HepG2 (cell line): ENCODE data around the gene ATP13A2. TPM values are rescaled to one million over a fixed set of nuclear protein-coding genes. Genes with fewer than 3 reads are reported as not detected.

Source experiments
- BCLAF1 ChIP-seq: fragments of 450-650 bp; IDR thresholded peaks from 2 replicates; pipeline ENCODE4 v1.6.1; 2017; ENCODE audit warnings: mild to moderate bottlenecking
- KMT2B ChIP-seq: IDR thresholded peaks from 2 replicates; pipeline ENCODE4 v1.6.1; 2016; ENCODE audit warnings: missing genetic modification reagents, missing compliant biosample characterization
- NR2F6 ChIP-seq, 2 experiments: IDR thresholded peaks; 2 replicates each; pipeline ENCODE4 v1.6.1; 2016; ENCODE audit warnings: antibody characterized with exemption in 1 of 2, mild to moderate bottlenecking in 1 of 2
- TEAD3 ChIP-seq: optimal IDR thresholded peaks from 2 replicates; pipeline ENCODE3; 2016; ENCODE audit warnings: borderline replicate concordance
- TFDP1 ChIP-seq: IDR thresholded peaks from 2 replicates; pipeline ENCODE4 v1.6.1; 2016; ENCODE audit warnings: missing compliant biosample characterization, missing genetic modification reagents, borderline replicate concordance
- ZNF124 ChIP-seq: sonication (generic); formaldehyde crosslinking; IDR thresholded peaks from 2 replicates; pipeline ENCODE4 v1.4.0; 2020; ENCODE audit warnings: missing genetic modification reagents
- ZNF383 ChIP-seq: sonication (generic); formaldehyde crosslinking; IDR thresholded peaks from 2 replicates; pipeline ENCODE4 v1.4.0; 2020; ENCODE audit warnings: missing genetic modification reagents, mild to moderate bottlenecking, borderline replicate concordance
- ZNF629 ChIP-seq: sonication (generic); formaldehyde crosslinking; conservative IDR thresholded peaks from 2 replicates; pipeline ENCODE4 v1.5.0; 2020; ENCODE audit warnings: missing genetic modification reagents
- polyA plus RNA-seq, 8 experiments: library from polyadenylated mRNA; depleted of rRNA in 3 of 8; stranded (reverse) in 7 of 8; unstranded in 1 of 8; fragments of >200 nt; fragmentation: Illumina TruSeq in 4 of 8; extraction: Trizol in 4 of 8; gene quantifications; 2 replicates each; pipeline versions ENCODE4 v1.2.1 to v1.2.3, GENCODE V29; 2011 to 2016; ENCODE audit warnings: low read depth in 4 of 8, missing spikeins in 1 of 8, mixed read lengths in 1 of 8; ENCODE audit not compliant: insufficient read depth in 1 of 8
- total RNA-seq, 5 experiments: library from RNA; depleted of rRNA; stranded (reverse); fragments of >200 nt; fragmentation: Illumina TruSeq; extraction: Trizol; gene quantifications; 2 replicates each; pipeline ENCODE4 v1.2.3, GENCODE V29; 2016; ENCODE audit warnings: low read depth in 1 of 5
- TF ChIP-seq, protein P1 (sequence below): sonication (generic); formaldehyde crosslinking; IDR thresholded peaks from 2 replicates; pipeline ENCODE4 v1.4.0; 2020; ENCODE audit warnings: missing genetic modification reagents, borderline replicate concordance
- TF ChIP-seq, protein P2 (sequence below): sonication (generic); formaldehyde crosslinking; IDR thresholded peaks from 2 replicates; pipeline ENCODE4 v1.4.0; 2020; ENCODE audit warnings: mild to moderate bottlenecking, low read depth, missing genetic modification reagents

ATP13A2 gene
- total and polyA plus RNA-seq, 2 of the 13 experiments (the other 11 are each of a cell fraction or from before 2014, with no cell fraction given) = 13.2 to 16.2 TPM

DNA sequence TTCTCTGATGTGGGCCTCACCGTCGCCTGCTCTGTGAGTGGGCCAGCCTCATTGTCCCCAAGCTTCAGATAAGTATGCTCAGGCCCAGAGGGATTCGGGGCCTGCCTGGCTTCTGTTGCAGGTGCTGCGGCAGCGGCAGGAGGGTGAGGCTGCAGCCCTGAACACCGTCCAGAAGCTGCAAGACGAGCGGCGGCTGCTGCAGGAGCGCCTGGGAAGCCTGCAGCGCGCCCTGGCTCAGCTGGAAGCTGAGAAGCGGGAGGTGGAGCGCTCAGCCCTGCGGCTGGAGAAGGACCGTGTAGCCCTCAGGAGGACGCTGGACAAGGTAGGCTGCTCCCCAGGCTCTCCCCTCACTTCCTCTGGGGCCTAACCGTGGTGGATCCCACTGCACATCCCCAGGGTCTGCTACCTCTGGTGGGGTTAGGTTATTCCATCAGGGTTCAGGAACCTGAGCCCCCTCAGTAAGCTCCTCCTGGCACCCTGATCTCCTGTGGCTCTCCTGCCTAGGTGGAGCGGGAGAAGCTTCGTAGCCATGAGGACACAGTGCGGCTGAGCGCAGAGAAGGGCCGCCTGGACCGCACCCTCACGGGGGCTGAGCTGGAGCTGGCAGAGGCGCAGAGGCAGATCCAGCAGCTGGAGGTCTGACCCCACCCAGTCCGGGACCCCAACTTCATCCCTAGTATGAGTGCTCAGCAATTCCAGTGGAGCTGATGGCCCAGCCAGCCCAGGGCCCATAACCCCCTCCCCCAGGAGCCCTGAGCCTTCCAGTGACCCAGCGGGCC lies 41.4 kb downstream of the ATP13A2 start (continued):
- TF ChIP-seq TEAD3 (CRISPR knock-in tag) (no peak), ZNF383 (CRISPR knock-in tag) (no peak), TFDP1 (no peak), ZNF629 (CRISPR knock-in tag) (no peak), ZNF124 (CRISPR knock-in tag) (no peak), NR2F6 (IDR thresholded peaks at IDR 0.05) (no peak), NR2F6 (CRISPR knock-in tag; IDR thresholded peaks at IDR 0.05) (no peak), KMT2B (CRISPR knock-in tag) (no peak), BCLAF1 (no peak)
- TF ChIP-seq, protein P1, sequence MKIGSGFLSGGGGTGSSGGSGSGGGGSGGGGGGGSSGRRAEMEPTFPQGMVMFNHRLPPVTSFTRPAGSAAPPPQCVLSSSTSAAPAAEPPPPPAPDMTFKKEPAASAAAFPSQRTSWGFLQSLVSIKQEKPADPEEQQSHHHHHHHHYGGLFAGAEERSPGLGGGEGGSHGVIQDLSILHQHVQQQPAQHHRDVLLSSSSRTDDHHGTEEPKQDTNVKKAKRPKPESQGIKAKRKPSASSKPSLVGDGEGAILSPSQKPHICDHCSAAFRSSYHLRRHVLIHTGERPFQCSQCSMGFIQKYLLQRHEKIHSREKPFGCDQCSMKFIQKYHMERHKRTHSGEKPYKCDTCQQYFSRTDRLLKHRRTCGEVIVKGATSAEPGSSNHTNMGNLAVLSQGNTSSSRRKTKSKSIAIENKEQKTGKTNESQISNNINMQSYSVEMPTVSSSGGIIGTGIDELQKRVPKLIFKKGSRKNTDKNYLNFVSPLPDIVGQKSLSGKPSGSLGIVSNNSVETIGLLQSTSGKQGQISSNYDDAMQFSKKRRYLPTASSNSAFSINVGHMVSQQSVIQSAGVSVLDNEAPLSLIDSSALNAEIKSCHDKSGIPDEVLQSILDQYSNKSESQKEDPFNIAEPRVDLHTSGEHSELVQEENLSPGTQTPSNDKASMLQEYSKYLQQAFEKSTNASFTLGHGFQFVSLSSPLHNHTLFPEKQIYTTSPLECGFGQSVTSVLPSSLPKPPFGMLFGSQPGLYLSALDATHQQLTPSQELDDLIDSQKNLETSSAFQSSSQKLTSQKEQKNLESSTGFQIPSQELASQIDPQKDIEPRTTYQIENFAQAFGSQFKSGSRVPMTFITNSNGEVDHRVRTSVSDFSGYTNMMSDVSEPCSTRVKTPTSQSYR (CRISPR knock-in tag) = no peak
- TF ChIP-seq, protein P2, sequence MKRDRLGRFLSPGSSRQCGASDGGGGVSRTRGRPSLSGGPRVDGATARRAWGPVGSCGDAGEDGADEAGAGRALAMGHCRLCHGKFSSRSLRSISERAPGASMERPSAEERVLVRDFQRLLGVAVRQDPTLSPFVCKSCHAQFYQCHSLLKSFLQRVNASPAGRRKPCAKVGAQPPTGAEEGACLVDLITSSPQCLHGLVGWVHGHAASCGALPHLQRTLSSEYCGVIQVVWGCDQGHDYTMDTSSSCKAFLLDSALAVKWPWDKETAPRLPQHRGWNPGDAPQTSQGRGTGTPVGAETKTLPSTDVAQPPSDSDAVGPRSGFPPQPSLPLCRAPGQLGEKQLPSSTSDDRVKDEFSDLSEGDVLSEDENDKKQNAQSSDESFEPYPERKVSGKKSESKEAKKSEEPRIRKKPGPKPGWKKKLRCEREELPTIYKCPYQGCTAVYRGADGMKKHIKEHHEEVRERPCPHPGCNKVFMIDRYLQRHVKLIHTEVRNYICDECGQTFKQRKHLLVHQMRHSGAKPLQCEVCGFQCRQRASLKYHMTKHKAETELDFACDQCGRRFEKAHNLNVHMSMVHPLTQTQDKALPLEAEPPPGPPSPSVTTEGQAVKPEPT (CRISPR knock-in tag) = no peak
